Thyroid gland (tissue), 4 donors: ENCODE results near the gene NCAPD2. TPM values are rescaled to one million over a fixed set of nuclear protein-coding genes. Genes with fewer than 3 reads are reported as not detected.
A peak's percentile ranks its signal among the peaks of the same experiment; 100 is the strongest.

Experiments
- DNase-seq, 2 donors: peaks; one replicate each; pipeline ENCODE4 v3.0.0-alpha.2; 2019
- H3K27ac ChIP-seq, 3 donors: fragments of 200-600 bp; sonication (generic); 1 replicate in 2 of 3; 2 replicates in 1 of 3; pipeline ENCODE4 v1.5.1; 2016 to 2019; ENCODE audit warnings: mild to moderate bottlenecking in 1 of 3, moderate library complexity in 1 of 3
- H3K27me3 ChIP-seq: fragments of 200-600 bp; sonication (generic); one replicate; pipeline ENCODE4 v1.5.1; 2019
- H3K36me3 ChIP-seq, 2 donors: fragments of 200-600 bp; sonication (generic); one replicate each; pipeline ENCODE4 v1.5.1; 2016 to 2019
- H3K4me1 ChIP-seq, 2 donors: fragments of 200-600 bp; sonication (generic); one replicate each; pipeline ENCODE4 v1.5.1; 2017 to 2019
- H3K4me3 ChIP-seq, 3 donors: fragments of 200-600 bp; sonication (generic); replicated peaks in 1 of 3; 1 replicate in 2 of 3; 2 replicates in 1 of 3; pipeline ENCODE4 v1.5.1; 2016; ENCODE audit warnings: mild to moderate bottlenecking in 1 of 3
- H3K9me3 ChIP-seq: fragments of 200-600 bp; sonication (generic); one replicate; pipeline ENCODE4 v1.5.1; 2017
- CTCF ChIP-seq, 6 experiments: fragments of 200-600 bp in 3 of 6; fragments of 450-650 bp in 3 of 6; sonication (generic) in 3 of 6; IDR thresholded peaks; one replicate each; pipeline ENCODE4 v1.5.1; 2016 to 2019; ENCODE audit warnings: antibody characterized with exemption in 6 of 6, mild to moderate bottlenecking in 2 of 6, inconsistent platforms in 1 of 6, moderate library complexity in 1 of 6
- POLR2A ChIP-seq, 2 donors: fragments of 450-650 bp; IDR thresholded peaks; one replicate each; pipeline ENCODE4 v1.6.1; 2017; ENCODE audit warnings: antibody characterized with exemption in 2 of 2, mild to moderate bottlenecking in 2 of 2, moderate library complexity in 1 of 2
- WGBS, 2 donors: methylation state at CpG; one replicate each; pipeline ENCODE4 v1.1.5; 2017; 5-methylcytosine and 5-hydroxymethylcytosine counted together
- intact Hi-C: fragments of 100-400 bp; cut with DNase I; formaldehyde crosslinking; loops from one replicate; pipeline ENCODE4 v1.15.1; 2023
- total RNA-seq, 4 donors: library from RNA; depleted of rRNA; stranded (reverse); fragments of >200 nt; gene quantifications; one replicate each; pipeline ENCODE4 v1.2.3, GENCODE V29; 2016

Gene NCAPD2
- total RNA-seq, 4 donors from 2014 or later, result 22.4 to 31.8 (median 28.6) TPM

GRCh38 chr12:6530576-6531260 lies 36.8 kb downstream of the NCAPD2 start:
- no peaks in the 10 kb centered on the region for H3K27me3 ChIP-seq
- peaks cover 20 to 22% of the 10 kb centered on the region in 2 donors for H3K4me1 ChIP-seq
- peak overlapping the region in 1 of 3 donors; percentile 8 for H3K27ac ChIP-seq
- H3K9me3 ChIP-seq, result no peaks in the 10 kb centered on the region
- H3K36me3 ChIP-seq, result peaks cover 36 to 48% of the 10 kb centered on the region in 2 donors
- no peak for DNase-seq
- TF ChIP-seq POLR2A (IDR thresholded peaks at IDR 0.05) (no peak), CTCF (IDR thresholded peaks at IDR 0.05) (no peak)
- intact Hi-C loops, result loop anchor here (10.0 kb wide), 1 partner anchor 306 kb away; no protein-coding TSS in a partner anchor
- no peak overlapping the region for H3K4me3 ChIP-seq
- 96 to 97% methylated on average over 18 of the region's 18 CpGs for WGBS, 2 donors

- DNase-seq, result peak; percentile 86 to 90
- 14 to 15% methylated on average over 16 to 20 of the region's 20 CpGs for WGBS, 2 donors
- Histone ChIP-seq H3K9me3 (no peaks in the 10 kb centered on the region), H3K36me3 (peaks cover 36 to 42% of the 10 kb centered on the region in 2 donors), H3K4me1 (peaks cover 27 to 36% of the 10 kb centered on the region in 2 donors), H3K4me3 (no peak overlapping the region), H3K27ac (peak overlapping the region; percentile 85 to 93 (median 90)), H3K27me3 (no peaks in the 10 kb centered on the region)
- intact Hi-C loops, result loop anchor here (10.0 kb wide), 1 partner anchor 307 kb away; no protein-coding TSS in a partner anchor
- TF ChIP-seq POLR2A (IDR thresholded peaks at IDR 0.05) (peak in 1 of 2 donors; percentile 59), CTCF (IDR thresholded peaks at IDR 0.05) (no peak)
Observed at GRCh38 chr12:6532051-6532926, 38.4 kb downstream of the NCAPD2 start.

- 1% methylated on average over 12 to 14 of the region's 14 CpGs for WGBS, 2 donors
- H3K9me3 ChIP-seq, result no peaks in the 10 kb centered on the region
- H3K4me3 ChIP-seq, result peak overlapping the region in 2 of 3 donors; percentile 1 to 66
- H3K27me3 ChIP-seq, result no peaks in the 10 kb centered on the region
- peaks cover 34 to 42% of the 10 kb centered on the region in 2 donors for H3K36me3 ChIP-seq
- DNase-seq, result peak; percentile 66 to 75
- H3K4me1 ChIP-seq, result peaks cover 30 to 41% of the 10 kb centered on the region in 2 donors
- intact Hi-C loops, result loop anchor here (10.0 kb wide), 1 partner anchor 308 kb away; no protein-coding TSS in a partner anchor
- H3K27ac ChIP-seq, result peak overlapping the region; percentile 85 to 93 (median 90)
- TF ChIP-seq POLR2A (IDR thresholded peaks at IDR 0.05), result peak in 1 of 2 donors; percentile 46
- TF ChIP-seq CTCF (IDR thresholded peaks at IDR 0.05), result no peak
Observed at GRCh38 chr12:6532927-6533652, 39.2 kb downstream of the NCAPD2 start.

- intact Hi-C loops, result loop anchor here (10.0 kb wide), 1 partner anchor 309 kb away; no protein-coding TSS in a partner anchor
- peak in 1 of 2 donors; percentile 15 for TF ChIP-seq POLR2A (IDR thresholded peaks at IDR 0.05)
- no peak for TF ChIP-seq CTCF (IDR thresholded peaks at IDR 0.05)
- DNase-seq, result peak in 1 of 2 donors; percentile 81
- no peaks in the 10 kb centered on the region for H3K9me3 ChIP-seq
- peak overlapping the region in 2 of 3 donors; percentile 1 to 66 for H3K4me3 ChIP-seq
- peaks cover 37 to 42% of the 10 kb centered on the region in 2 donors for H3K36me3 ChIP-seq
- H3K27ac ChIP-seq, result peak overlapping the region; percentile 85 to 93 (median 90)
- no peaks in the 10 kb centered on the region for H3K27me3 ChIP-seq
- 0% methylated on average over 1 to 2 of the region's 9 CpGs for WGBS, 2 donors
- peaks cover 30 to 41% of the 10 kb centered on the region in 2 donors for H3K4me1 ChIP-seq
Observed at GRCh38 chr12:6533653-6533922, 39.7 kb downstream of the NCAPD2 start.
